ENCODE results near the gene YDJC. TPM values are rescaled to one million over a fixed set of nuclear protein-coding genes. Genes with fewer than 3 reads are reported as not detected.

The YDJC gene
- total and polyA plus RNA-seq, 2 donors (not counting 1 experiment from before 2014, with no cell fraction given), result 48.8 to 82.8 TPM

GRCh38 chr22:21652547-21653545, 23.0 kb upstream of the YDJC start:
- no peaks in the 10 kb centered on the region for H3K9me3 ChIP-seq (ENCODE audit: control extremely low read depth in 1 of 3, control insufficient read depth in 2 of 3, insufficient read depth in 1 of 3, low read length in 2 of 3)
- H3K9me3 Mint-ChIP-seq (ENCODE audit: insufficient read depth), result no peaks in the 10 kb centered on the region
- ATAC-seq (ENCODE audit: low read depth) (no peak), DNase-seq (no peak)
- no peaks in the 10 kb centered on the region for H3K36me3 ChIP-seq (replicated peaks in 1 of 2; ENCODE audit: control extremely low read depth in 1 of 2, control insufficient read depth in 1 of 2, extremely low read depth in 1 of 2, insufficient read depth in 2 of 2, low read length in 1 of 2)
- peaks cover 3% of the 10 kb centered on the region for H3K79me2 ChIP-seq (ENCODE audit: control insufficient read depth, insufficient read depth, low read length)
- intact Hi-C loops (cut with micrococcal nuclease), result loop anchor here (1.0 kb wide), 1 partner anchor 13 kb away; the partner anchor contains the start of gene PPIL2
- TF ChIP-seq EZH2 (IDR thresholded peaks at IDR 0.05; ENCODE audit: borderline replicate concordance, insufficient read depth, low read depth, low read length, poor library complexity, severe bottlenecking) (no peak), CTCF (IDR thresholded peaks at IDR 0.05) (no peak)
- no peaks in the 10 kb centered on the region for H3K27me3 ChIP-seq (replicated peaks in 1 of 4; ENCODE audit: control extremely low read depth in 1 of 4, control insufficient read depth in 3 of 4, insufficient read depth in 4 of 4, low read length in 3 of 4)
- no peak overlapping the region for H3K27ac ChIP-seq (ENCODE audit: low read length in 2 of 2)
- peak overlapping the region in 4 of 5 experiments; percentile 56 to 67 (median 58) for H3K4me3 ChIP-seq (ENCODE audit: control extremely low read depth in 1 of 5, extremely low read depth in 1 of 5, insufficient read depth in 1 of 5, low read depth in 2 of 5, low read length in 4 of 5)
- CTCF ChIA-PET, result interaction anchor here (0.7 to 1.9 kb wide), 4 partner anchors 10 to 24 kb away, joined by 3 to 7 read pairs (median 5); partner anchors contain the start of gene SDF2L1
- POLR2A ChIA-PET, result interaction anchor here (1.0 to 2.1 kb wide), 3 partner anchors 10 to 24 kb away, joined by 3 to 7 read pairs (median 5); no protein-coding TSS in a partner anchor
- peak overlapping the region; percentile 15 for H3K27ac Mint-ChIP-seq
- H3K4me3 Mint-ChIP-seq, result peak overlapping the region; percentile 91
- H2AFZ ChIP-seq (ENCODE audit: insufficient read depth, low read depth, low read length, poor library complexity, severe bottlenecking), result peak overlapping the region; percentile 93
- peaks cover 28% of the 10 kb centered on the region for H3K4me1 Mint-ChIP-seq
- H3K4me1 ChIP-seq (ENCODE audit: control insufficient read depth in 2 of 2, insufficient read depth in 2 of 2, low read length in 2 of 2), result peaks cover 16 to 31% of the 10 kb centered on the region in 2 donors
- H3K27me3 Mint-ChIP-seq, result no peaks in the 10 kb centered on the region
- H3K4me2 ChIP-seq (replicated peaks; ENCODE audit: low read depth, low read length, poor library complexity, severe bottlenecking), result peak overlapping the region; percentile 84
- peaks cover 14% of the 10 kb centered on the region for H4K20me1 ChIP-seq (ENCODE audit: control insufficient read depth, insufficient read depth, low read length, poor library complexity, severe bottlenecking)
- WGBS (ENCODE audit: insufficient coverage), result 31% methylated on average over 35 of the region's 40 CpGs
- peak overlapping the region; percentile 65 for H3K9ac ChIP-seq (ENCODE audit: low read length)
